GM12801 (cell line): ENCODE results near the gene MYMK.

Experiments
- TF ChIP-seq, protein P1 (sequence below): IDR thresholded peaks from one replicate; pipeline ENCODE4 v1.5.1; 2011; ENCODE audit warnings: control low read depth; ENCODE audit not compliant: insufficient read length; ENCODE audit errors: extremely low read depth

Gene MYMK

DNA sequence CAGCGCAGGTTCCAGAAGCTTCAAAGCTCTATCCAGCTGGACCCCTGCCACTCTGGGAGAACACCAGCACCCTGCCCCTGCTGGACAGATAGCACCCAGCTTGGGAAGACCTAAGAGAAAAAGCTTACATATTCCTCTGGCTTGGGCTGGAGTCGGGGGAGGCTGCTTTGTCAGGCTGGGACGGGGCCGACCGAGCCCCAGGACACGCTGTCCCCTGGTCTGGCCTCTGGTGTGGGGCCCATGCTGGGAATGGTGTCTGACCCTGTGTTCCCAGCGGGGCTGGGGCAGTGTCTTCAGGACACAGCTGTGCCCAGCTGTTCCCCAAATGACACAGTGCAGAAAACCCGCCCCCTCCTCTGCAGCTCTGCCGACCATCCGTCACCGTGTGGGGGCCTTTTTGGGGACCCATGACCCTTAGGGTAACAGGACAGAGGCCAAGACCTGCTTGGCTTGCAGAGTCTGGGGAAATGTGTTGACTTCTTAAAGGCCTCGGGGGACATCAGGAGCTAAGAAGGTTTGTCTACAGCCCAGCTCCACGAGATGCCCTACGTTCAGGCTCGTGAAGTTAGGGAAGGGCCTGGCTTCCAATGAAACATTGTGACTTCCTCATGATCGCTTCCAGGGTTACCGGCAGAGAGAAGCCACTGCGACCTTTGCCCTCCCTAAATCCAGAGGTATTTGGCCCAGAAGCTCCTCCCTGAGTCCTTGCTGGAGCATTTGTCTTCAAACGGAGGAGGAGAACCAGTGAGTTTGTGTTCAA is 25.4 kb downstream of the MYMK start:
- TF ChIP-seq, protein P1, sequence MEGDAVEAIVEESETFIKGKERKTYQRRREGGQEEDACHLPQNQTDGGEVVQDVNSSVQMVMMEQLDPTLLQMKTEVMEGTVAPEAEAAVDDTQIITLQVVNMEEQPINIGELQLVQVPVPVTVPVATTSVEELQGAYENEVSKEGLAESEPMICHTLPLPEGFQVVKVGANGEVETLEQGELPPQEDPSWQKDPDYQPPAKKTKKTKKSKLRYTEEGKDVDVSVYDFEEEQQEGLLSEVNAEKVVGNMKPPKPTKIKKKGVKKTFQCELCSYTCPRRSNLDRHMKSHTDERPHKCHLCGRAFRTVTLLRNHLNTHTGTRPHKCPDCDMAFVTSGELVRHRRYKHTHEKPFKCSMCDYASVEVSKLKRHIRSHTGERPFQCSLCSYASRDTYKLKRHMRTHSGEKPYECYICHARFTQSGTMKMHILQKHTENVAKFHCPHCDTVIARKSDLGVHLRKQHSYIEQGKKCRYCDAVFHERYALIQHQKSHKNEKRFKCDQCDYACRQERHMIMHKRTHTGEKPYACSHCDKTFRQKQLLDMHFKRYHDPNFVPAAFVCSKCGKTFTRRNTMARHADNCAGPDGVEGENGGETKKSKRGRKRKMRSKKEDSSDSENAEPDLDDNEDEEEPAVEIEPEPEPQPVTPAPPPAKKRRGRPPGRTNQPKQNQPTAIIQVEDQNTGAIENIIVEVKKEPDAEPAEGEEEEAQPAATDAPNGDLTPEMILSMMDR: no peak

DNA sequence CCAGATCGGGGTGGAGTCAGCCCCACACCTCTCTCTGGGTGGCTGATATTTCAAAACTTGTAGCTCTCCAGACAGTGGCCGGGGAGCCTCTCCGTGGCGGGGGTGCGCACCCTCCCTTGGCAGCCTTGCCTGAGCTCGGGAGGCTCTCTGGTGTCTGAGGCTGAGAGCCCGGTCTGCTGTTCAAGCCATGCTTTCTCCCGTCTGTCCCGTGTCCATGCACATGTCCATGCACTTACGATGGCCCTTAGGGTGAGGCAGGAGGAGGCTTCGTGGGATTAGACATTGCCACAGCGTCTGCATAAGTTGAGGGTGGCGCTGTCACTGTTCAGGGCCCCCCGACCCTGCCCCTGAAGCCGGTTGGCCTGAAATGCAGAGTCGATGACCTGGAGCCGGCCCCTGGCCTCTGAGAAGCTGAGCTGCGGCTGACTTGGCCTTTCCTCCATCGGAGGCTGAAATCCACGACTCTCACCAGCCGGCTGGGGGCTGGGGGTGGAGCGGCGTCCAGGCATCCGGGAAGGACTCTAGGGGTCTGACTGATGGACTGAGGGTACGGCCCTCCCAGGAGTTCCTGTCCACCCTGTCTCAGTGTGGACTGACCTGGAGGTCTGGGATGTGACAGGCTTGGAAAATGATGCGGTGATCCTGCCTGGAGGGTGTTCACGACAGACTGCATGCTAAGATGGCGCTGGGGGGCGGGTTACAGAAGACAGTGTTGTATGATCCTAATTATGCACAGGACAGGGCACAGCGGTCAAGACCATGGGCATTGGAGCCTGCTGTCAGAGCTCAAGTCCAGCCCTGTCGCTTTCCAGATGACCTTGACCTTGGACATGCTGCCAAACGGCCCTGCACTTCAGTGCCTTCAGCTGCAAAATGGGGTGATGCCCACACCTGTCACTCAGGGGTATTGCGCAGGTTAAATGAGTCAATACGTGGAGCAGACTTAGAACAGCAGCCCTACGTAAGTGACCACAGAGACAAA is 27.6 kb downstream of the MYMK start:
- TF ChIP-seq, protein P1: no peak

DNA sequence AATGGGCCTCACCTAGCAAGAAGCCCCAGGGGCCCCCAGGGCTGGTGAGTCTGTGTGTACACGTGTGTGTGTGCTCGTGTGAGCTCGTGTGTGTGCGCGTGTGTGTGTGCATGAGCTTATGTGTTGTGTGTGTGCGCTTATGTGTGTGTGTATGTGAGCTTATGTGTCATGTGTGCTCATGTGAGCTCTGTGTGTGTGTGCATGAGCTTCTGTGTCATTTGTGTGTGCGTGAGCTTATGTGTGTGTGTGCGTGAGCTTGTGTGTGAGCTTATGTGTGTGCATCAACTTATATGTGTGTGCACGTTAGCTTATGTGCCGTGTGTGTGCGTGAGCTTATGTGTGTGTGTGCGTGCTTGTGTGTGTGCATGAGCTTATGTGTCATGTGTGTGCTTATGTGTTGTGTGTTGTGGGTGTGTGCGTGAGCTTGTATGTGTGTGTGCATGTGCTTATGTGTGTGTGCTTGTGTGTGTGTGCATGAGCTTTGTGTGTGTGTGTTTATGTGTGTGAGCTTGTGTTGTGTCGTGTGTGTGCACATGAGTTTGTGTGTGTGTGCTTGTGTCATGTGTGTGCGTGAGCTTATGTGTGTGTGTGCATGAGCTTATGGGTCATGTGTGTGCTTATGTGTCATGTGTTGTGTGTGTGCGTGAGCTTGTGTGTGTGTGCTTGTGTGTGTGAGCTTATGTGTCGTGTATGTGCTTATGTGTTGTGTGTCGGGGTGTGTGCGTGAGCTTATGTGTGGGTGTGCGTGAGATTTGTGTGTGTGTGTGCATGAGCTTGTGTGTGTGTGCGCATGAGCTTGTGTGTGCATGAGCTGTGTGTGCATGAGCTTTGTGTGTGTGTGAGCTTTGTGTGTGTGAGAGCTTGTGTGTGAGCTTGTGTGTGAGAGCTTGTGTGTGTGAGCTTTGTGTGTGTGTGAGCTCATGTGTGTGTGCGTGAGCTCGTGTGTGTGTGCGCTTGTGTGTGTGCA is 29.1 kb downstream of the MYMK start:
- TF ChIP-seq, protein P1: no peak

DNA sequence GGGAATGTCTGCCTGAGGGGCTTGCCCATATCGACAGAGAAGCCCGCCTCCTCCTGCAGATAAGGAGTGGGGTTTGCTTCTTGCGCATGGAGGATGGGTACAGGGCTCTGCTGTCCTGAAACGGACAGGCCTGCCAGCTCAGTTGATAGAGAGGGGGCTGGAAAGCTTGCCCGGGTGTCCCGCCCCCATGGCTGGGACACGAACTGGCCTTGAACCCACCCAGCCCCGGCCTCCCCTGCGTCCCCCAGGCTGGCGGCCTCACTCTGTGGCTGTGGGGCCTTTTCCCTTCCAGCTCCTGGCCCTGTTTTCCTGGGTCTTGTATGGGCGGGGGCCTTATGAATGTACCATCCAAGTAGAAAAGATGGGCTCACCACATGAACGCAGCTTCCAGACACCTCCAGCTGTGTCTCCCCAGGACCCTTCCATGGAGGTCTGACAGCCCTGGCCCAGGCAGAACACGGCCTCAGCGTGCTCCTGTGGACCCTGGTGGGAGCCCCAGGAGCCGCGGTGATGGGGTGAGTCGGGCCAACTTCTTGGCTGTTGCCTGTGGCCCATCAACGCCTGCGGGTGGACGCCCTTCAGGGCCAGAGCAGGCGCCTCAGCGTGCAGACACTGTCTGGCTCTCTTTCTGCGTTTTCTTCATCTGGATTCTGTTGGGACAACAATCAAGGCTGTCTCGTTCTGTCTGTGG is 30.0 kb downstream of the MYMK start:
- TF ChIP-seq, protein P1: no peak

DNA sequence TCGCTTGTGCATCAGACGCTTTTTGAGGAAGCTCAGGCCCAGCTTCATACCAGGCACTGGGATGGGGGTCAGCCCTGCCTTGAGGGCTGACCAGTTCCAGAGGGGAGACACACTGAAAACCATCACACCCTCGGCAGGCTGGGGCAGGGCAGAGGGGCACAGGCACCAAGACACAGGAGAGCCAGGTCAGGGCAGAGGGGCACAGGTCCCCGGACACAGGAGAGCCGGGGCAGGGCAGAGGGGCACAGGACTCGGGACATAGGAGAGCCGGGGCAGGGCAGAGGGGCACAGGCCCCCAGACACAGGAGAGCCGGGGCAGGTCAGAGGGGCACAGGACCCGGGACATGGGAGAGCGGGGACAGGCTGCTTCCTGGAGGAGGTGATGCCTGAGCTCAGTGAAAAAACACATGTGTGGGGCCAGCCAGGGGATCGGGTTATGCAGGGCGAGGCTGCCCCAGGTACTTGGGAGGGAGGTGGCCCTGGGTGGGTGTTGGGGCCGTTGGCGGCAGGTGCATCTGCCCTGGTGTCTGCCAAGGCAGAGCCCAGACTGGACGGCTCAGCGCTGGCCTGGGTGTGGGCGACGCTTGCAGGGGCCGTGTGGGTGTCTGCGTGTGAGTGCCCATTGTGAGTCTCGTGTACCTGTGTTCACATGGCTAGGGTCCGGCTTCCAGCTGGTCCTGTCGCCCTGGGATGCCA is 30.8 kb downstream of the MYMK start:
- TF ChIP-seq, protein P1: no peak

DNA sequence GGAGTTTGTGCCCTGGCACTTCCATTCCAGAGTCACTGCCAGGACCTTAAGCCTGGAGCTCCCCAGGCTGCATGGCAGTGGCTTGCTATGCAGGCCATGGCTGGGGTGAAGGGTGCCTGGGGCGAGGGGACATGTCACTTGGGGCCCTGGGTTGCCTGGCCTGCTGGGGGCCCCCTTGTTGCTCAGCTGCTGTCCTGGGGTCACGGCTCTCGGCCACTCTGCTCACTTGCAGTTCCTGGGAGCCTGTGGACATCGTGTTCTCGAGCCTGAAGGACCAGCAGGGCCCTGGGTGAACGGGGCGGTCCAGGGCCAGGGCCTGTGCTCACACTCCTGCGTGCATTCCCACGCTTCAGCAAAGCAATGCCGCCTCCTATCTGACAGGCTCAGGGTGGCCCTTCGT is 31.3 kb downstream of the MYMK start:
- TF ChIP-seq, protein P1: no peak
